Body of pancreas (tissue), 4 donors: Measurements from ENCODE around the gene GNPNAT1.

Experiments used
- CTCF ChIP-seq, 7 experiments: fragments of 450-650 bp in 4 of 7; fragments of 200-600 bp in 3 of 7; sonication (generic) in 3 of 7; IDR thresholded peaks; one replicate each; pipeline ENCODE4 v1.5.1; 2016 to 2019; ENCODE audit warnings: antibody characterized with exemption in 7 of 7
- POLR2A ChIP-seq, 3 donors: fragments of 450-650 bp; IDR thresholded peaks; one replicate each; pipeline ENCODE4 v1.6.1; 2016; ENCODE audit warnings: antibody characterized with exemption in 3 of 3, mild to moderate bottlenecking in 2 of 3

- TF ChIP-seq CTCF (IDR thresholded peaks at IDR 0.05), result no peak
- no peak for TF ChIP-seq POLR2A (IDR thresholded peaks at IDR 0.05)
These were observed 7.4 kb upstream of the GNPNAT1 start for GRCh38 chr14:52798826-52799225.
